HG03354 (cell line): Measurements from ENCODE around the gene TMEM117.

Experiments
- ATAC-seq: cut with Tn5 transposase; IDR thresholded peaks from one replicate; pipeline ENCODE4 v1.9.1; 2021; ENCODE audit warnings: mild to moderate bottlenecking; ENCODE audit not compliant: unreplicated experiment, poor library complexity, severe bottlenecking

Gene TMEM117

DNA sequence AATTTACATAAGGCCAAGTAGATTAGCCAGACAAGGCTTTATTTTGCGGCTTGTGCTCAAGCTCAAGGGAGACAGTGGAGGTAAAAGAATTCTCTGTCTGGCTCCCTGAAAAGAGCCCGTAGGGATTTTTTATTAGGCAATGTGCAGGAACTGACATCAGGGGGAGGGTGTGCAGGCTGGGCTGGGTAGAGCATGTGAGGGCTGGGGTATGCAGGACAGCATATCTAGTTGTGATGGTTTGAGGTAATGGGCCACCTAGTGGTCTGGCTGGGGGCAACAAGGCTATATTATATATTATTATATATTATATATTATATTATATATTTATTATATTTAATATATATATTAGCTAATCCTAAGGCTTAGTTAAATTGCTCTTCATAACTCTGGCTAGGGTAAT is 102.1 kb downstream of the TMEM117 start:
- ATAC-seq = peak; percentile 66

DNA sequence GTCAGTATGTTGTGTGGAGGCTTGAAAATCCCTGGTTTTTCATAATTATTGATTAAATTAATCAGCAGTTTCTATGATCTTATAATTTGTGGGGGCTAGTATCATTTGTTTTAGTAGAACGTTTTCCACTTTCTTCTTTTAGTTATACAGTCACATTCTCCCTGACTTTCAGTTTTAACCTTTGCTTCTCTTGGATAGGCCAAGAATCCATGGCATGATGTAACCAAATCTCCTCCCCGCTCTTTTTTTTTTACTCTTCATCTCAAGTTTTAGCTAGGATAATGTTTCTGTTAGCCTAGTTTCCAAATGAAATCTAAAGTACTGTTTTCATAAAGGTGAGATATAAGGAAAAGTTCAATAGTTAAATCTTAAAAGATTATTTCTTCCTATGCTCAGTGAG is 106.5 kb downstream of the TMEM117 start:
- ATAC-seq = no peak

DNA sequence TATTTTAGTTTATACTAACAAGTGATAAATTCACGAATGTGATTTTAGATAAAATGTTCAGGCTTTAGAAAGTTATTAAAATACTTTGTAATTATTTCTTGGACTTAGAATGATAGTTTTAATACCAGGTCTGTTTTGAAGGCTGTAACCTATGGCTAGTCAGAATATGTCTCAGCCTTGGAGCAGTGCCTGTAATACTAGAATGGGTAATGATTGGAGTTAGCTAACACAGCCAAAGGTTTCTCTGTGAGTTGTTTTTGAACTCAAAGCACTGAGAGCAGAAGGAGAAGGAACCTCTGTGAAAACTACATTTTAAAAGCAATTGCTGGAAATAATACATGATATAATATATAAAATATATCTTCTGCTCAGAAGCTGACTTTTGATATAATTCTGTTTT is 110.1 kb downstream of the TMEM117 start:
- no peak for ATAC-seq

DNA sequence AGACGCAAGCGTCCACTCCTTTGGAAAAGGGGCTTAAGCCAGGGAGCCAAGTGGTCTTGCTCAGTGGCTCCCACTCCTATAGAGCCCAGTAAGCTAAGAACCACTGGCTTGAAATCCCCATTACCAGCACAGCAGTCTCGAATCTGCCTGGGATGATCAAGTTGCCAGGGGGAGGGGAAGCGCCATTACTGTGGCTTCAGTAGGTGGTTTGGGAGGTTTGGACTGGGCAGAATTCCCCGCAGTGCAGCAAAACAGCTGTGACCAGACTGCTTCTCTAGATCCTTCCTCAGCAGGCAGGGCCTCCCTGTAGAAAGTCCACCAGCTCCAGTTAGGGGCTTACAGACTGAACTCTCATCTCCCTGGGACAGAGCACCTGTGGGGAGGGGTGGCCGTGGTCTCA is 115.4 kb downstream of the TMEM117 start:
- no peak for ATAC-seq

DNA sequence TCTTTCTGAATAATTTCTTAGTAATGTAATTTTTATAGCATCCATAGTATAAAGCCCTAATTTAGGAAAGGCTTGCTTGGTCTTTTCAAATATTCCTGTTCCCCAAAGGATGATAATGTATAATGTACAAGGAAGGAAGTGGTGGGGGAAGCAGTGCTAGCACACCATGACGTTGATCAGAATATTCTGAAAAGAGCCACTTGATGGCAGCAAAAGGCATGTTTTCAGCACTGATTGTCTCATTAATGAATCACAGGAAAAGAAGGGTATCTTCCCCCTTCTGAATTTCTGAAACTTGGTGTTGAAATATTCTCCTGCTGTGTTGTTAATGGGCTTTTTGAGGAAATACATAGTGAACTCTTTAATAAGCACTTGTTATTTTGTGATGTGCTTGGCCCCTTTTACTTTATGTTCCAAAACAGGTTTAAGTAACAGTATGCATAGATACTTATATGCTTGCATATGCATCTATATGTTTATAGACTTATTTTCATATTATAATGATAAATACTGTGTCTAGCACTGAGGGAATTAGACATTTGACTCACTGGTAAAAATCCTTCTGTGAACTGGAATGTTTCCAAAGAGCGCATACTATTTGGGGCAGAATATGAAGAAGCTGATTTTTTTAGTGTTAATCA is 122.0 kb downstream of the TMEM117 start:
- ATAC-seq = peak; percentile 99

DNA sequence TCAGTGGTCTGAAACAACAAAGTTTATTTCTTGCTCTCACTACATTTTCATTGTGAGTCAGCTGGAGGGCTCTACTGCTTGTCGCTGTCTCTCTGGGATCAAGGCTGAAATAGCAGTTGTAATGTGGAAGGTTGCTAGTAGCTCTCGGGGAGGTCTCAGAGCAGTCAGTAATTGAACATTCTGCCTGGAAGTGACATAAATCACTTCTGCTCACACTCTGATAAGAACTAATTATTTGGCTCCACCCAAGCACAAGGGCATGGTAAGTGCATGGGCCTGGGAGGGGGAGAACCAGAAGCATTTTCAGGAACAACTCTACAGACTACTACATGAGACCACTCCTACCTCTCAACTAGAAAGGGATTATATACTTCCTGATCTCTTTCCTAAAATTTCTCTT is 128.2 kb downstream of the TMEM117 start:
- no peak for ATAC-seq

DNA sequence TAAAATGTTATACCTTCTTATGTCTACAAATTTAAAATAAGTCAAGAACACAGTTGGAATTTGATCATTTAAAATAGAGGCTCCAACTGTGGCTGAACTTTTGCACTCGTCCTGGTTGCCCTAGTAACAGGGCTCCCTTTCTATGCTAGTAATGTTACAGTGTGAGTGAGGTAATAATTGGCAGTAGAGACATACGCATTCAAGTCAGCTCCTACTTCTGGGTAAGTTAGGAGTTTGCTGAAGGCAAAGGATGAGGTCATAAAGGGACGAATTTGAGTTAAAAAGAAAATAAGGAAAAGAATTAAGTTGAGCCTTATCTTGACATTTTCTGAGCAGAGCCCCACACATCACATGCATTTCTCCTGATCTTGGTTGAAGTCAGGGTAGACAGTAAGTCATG is 129.1 kb downstream of the TMEM117 start:
- no peak for ATAC-seq

DNA sequence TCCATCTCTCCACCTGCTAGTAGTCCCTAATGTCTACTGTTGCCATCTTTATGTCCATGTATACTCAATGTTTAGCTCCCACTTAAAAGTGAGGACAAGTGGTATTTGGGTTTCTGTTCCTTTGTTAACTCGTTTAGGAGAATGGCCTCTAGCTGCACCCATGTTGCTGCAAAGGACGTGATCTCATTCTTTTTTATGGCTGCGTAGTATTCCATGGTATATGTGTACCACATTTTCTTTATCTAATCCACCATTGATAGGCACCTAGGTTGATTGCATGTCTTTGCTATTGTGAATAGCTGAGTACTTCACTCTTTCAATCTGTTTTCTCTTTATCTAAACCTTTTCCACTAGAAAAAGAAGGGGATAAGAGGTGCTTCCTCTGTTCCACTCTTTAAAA is 130.0 kb downstream of the TMEM117 start:
- ATAC-seq = no peak

DNA sequence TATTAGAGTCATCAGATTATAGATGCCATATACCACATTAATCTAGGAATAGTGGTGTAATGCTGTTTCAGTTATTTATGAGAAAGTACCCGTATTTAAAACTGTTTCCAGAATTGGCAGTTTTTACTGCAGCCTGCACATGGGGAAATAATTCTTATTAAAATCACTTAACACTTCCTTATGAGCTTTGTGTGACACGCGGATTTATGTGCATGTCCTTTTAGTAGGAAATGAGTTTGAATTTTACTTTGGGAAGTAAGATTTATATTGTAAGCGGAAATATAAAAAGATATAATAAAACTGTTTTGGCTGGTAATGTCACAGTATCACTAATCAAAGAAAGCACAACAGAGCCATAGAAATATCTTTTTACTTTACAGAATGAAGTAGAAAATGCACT is 132.9 kb downstream of the TMEM117 start:
- no peak for ATAC-seq

DNA sequence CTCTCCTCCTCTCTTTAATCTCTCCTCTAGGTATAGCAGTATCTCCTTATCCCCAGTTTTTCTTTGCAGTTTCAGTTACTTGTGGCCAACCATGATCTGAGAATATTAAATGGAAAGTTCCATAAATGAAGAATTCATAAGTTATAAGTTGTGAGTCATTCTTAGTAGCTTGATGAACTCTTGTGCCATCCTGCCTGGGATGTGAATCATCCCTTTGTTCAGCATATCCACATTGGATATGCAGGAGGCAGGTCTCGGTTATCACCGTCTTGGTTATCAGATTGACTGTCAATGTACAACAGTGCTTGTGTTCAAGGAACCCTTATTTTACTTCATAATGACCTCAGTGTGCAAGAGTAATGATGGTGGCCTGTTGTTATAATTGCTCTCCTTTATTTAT is 134.0 kb downstream of the TMEM117 start:
- ATAC-seq = no peak

DNA sequence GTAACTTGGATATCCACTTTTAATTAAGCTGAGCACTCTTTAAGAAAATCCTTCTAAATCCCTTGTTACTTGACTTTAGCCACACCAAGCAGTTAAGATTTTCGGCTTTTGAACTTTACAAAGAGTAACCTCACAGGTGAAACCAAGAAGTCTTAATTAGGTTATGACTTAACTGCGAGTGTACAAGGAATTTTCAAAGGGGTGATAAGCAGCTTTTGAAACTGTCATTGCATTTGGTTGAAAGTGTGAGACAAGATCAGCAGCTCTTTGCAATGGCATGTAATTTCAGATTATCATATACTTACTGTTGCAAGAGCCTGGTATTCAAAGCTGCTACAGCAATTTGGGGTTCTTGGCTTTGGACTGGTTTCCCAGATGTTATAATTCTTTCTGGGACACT is 137.5 kb downstream of the TMEM117 start:
- no peak for ATAC-seq

DNA sequence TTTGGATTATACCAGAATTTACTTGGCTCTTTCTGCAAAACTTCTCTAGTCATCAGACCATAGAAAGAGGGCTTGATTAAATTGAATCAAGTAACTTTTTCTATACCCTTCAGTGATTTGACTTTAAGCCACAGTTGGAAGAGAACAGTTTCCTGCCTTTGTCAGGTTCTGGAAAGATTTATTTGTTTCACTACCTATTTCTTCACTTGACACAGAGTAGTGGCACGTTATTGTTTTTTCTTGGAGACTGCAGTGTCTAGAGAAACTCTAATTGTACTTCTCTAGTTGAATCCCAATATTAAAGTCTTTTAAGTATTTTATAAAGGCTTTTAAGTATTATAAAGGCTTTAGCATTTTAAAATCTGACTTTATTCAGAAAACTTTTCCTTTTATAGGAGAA is 138.1 kb downstream of the TMEM117 start:
- ATAC-seq = no peak

DNA sequence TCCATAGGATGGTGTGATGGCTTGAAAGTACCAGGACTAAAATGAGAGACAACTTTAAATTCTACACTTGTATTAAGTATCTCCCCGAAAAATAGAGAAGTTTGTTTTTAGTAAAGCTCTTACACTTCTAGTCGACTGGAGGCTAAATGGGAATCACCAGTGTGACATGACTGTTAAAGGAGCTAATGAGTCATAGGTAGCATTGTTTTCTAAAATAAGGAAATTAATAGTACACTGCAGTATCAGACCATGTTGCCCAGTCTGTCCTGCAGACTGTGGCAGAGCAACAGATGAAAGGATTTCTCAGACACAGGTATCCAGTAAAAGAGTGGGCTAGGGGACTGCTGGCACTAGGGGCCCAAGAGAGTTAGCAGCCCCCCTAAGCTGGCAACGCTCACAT is 140.1 kb downstream of the TMEM117 start:
- no peak for ATAC-seq

DNA sequence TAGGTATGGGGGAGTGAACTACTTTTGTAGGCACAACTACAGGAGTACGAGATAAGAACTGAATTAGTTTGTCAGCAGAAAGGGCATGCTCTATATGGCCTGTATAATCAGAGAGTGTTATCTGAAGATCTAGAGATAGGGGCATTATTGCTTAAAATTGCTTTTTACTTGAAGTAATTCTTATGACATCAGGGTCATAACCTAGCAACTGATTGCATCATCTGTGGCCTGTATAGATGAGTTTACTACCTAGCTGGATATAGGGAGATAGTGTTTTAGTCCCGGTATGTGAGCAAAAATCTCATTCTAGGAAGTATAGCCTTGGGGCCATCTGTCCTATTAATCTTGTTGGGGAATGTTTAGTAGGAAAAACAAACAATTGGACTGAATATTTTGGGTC is 142.7 kb downstream of the TMEM117 start:
- ATAC-seq = no peak

DNA sequence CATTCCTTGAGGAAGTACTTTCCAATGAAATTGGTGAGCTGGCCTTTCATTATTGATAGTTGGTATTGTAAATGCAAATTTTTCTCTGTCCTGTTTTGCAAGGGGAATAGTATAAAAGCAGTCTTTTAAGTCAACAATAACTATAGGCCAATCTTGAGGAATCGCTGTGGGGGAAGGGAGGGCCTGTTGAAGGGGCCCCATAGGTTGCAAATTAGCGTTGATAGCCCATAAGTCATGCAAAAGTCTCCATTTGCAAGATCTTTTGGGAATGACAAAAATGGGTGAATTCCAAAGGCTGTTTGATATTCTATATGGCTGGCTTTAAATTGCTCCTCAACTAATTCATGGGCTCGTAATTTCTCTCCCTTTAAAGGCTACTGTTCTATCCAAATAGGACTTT is 143.6 kb downstream of the TMEM117 start:
- no peak for ATAC-seq

DNA sequence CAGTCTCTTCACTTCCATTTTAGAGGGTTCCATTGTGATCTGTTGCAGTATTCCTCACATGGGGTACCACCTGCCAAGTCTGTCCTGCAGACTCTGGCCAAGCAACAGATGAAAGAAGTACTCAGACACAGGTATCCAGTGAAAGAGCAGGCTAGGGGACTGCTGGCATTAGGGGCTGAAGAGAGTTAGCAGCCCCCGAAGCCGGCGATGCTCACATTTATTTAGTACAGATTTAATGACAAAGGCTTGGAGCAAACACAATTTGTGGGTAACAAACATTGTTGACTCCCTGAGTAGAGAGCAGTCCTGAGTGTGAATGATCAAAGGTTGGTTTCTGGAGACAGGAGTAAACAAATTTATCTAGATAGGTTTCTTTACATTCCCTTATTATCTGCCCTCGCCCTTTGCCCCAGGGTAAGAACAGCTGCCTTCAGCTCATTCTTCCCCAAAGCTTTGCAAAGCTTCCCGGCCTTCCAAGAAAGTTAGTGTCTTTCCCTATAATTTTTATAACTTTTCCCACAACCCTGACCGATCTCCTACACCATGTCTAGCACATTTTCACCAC is 144.8 kb downstream of the TMEM117 start:
- no peak for ATAC-seq

DNA sequence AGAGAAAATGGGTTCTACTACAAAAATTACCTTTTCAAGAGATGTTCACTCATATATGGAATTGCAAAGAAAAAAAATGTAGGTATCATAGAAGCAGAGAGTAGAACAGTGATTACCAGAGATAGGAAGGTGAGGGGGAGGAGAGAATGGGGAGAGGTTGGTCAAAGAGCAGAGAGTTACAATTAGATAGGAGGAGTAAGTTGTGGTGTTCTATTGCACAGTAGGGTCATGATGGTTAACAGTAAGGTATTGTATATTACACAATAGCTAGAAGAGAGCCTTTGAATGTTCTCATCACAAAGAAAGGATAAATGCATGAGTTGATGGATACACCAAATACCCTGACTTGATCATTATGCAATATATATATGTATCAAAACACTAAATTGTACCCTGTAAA is 145.8 kb downstream of the TMEM117 start:
- no peak for ATAC-seq

DNA sequence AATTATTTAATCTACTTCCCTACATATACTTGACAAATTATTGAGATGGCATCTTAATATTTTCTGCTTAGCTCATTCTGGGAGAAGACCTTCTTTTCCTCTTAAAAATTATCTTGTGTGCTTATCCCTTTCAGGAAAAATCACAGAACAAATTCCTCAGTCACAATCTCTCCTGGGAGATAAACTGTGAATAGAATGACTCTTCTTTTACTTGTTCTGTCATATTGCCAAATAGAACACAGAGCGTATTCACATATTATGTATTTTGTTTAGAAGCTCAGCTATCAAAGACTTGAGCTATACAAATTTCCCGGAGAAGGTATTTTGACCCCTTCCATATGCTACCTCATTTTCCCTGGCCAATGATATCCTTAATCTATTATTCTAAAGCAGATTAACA is 146.7 kb downstream of the TMEM117 start:
- ATAC-seq = no peak

DNA sequence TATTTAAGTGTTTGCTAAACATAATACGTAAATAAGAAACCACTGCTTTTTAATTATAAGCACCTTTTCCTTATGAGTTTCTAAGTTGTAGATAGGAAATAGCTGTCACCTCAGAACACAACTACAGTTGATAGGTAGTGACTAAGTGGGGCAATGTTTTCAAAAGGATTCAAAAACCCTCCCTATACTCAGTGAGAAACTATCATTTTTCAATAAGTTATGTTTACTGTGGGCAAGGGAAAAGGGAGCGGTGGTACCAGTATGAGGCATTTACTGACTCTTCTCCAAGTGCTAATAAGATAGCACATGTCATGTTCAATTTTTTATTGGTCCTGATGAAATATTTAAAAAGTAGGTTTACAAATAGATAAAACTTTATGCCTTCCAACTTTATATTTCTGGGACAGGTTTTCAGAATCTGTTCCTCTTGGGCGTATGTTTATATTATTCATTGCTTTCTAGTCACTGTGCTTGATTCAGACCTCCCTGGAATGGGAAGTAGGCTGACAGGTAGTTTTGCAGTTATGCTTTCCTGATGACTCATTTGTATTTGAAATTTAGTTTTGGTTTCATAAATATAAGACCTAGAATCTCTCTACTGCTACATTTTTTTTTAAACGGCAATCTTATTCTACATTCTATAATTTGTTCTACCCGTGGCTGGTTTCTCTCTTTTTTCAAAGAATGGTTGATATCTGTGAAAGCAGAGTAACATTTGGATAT is 153.1 kb downstream of the TMEM117 start:
- ATAC-seq = peak; percentile 93

DNA sequence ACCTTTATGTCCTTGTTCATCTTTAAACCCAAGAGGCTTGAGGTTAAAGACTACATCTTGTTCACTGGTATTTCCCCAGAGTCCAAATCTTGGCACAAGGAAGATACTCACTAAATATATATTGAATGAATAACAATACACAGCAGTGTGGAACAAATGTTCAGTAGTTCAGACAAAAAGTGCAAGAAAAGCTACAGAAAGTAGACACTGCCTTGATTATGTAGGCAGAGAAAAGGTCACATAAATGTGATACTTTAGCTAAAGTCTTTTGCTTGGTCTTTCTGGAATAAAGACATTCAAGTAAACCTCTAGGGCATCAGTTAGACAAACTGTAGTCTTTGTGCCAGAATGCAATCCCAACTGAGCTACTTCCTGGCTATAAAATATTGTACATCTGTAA is 157.0 kb downstream of the TMEM117 start:
- ATAC-seq = no peak

DNA sequence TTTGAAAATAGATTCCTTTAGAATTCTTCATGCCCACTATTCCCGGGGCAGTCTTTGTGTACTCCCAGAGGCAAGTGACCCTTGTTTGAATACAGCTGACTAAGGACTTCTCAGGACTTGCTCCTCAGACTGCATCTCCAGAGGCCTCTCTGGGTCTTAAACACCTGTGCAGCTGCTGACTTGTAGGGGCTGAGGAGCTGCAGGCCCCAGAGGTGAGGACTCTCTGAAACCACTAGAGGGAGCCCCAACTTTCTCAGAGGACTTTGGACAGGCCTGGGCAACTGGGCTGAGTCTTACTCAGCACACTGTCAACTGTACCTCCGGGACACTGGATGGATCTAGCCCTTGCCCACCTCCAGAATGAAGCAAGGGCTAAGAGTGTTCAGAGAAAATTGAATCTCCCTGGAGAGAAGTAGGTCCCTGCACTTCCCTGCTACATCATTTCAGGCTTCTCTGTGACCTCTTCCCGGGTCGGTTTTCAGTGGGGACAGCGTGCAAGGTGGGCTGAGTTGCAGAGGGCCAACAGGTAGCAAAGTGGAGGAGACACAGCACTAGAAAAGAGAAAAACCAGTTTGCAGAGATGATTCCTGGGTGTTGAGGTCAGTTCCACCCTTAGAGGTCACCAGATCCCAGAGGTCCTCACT is 164.6 kb downstream of the TMEM117 start:
- ATAC-seq = peak; percentile 96
